MCF 10A (cell line): ENCODE measurements around the gene CETN2. TPM values are rescaled to one million over a fixed set of nuclear protein-coding genes. Genes with fewer than 3 reads are reported as not detected.

Experiments
- BruUV-seq: library from RNA; stranded (reverse); fragments of 400-500 nt; replicated peaks from 2 replicates; lab custom pipeline; 2021; lab: Mats Ljungman, UMichigan
- CTCF ChIA-PET: fragments of 300-600 bp; sonication (Branson Sonifier 250); formaldehyde crosslinking; extraction: SDS; loops from one replicate; lab custom pipeline; 2021; ENCODE audit warnings: antibody characterized with exemption, inconsistent platforms; lab: Yijun Ruan, JAX
- POLR2A ChIA-PET: fragments of 300-600, 350-650 bp; sonication (Branson Sonifier 250); formaldehyde crosslinking; extraction: SDS; loops from one replicate; lab custom pipeline; 2020; ENCODE audit warnings: antibody characterized with exemption, inconsistent platforms; lab: Yijun Ruan, JAX
- DNase-seq: peaks from one replicate; pipeline ENCODE4 v3.0.0-alpha.2; 2018; ENCODE audit not compliant: unreplicated experiment
- H3K27ac Mint-ChIP-seq: one replicate; pipeline ENCODE4 v1.8.0; 2022; ENCODE audit warnings: mild to moderate bottlenecking, low read depth, mixed read lengths; ENCODE audit not compliant: unreplicated experiment
- H3K27me3 Mint-ChIP-seq: one replicate; pipeline ENCODE4 v1.8.0; 2022; ENCODE audit warnings: mixed read lengths; ENCODE audit not compliant: insufficient read depth, unreplicated experiment
- H3K36me3 Mint-ChIP-seq: one replicate; pipeline ENCODE4 v1.8.0; 2022; ENCODE audit warnings: mild to moderate bottlenecking, moderate library complexity, mixed read lengths; ENCODE audit not compliant: insufficient read depth, unreplicated experiment
- H3K4me1 Mint-ChIP-seq: one replicate; pipeline ENCODE4 v1.8.0; 2022; ENCODE audit warnings: mixed read lengths; ENCODE audit not compliant: insufficient read depth, unreplicated experiment
- H3K4me3 Mint-ChIP-seq: one replicate; pipeline ENCODE4 v1.8.0; 2022; ENCODE audit warnings: mild to moderate bottlenecking, moderate library complexity, mixed read lengths; ENCODE audit not compliant: unreplicated experiment
- H3K9me3 Mint-ChIP-seq: one replicate; pipeline ENCODE4 v1.8.0; 2022; ENCODE audit warnings: mixed read lengths; ENCODE audit not compliant: unreplicated experiment
- intact Hi-C: fragments of 100-400 bp; cut with micrococcal nuclease; formaldehyde crosslinking; loops from 2 replicates; pipeline ENCODE4 v1.14.1; 2022
- total RNA-seq: library from RNA; stranded (reverse); gene quantifications from 2 replicates; pipeline ENCODE4 v1.2.3, GENCODE V29; 2022
- TF ChIP-seq, protein P1 (sequence below): fragments of 200-600 bp; IDR thresholded peaks from one replicate; pipeline ENCODE4 v1.8.0; 2022; ENCODE audit warnings: antibody characterized with exemption, mild to moderate bottlenecking; ENCODE audit not compliant: unreplicated experiment

The CETN2 gene
- total RNA-seq, 1 experiment from 2014 or later, result 22.5 TPM

DNA sequence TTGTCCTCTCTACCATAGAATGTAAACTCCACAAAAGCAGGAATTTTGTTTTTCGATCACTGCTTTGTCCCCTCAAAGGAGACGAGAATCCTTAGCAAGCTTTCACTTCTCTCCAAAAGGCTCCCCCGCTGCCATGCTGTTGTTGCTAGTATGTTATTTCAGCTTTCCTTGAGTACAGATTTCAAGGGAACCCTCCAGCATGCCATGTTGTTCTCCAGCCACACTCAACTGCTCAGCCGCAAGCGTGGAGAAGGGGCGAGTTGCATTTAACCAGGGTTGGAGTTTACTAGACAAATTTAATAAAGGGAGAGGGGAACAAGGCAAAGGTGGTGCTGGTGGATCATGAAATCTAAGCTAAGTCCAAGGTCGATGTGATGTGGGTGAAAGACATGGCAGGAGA is 23.4 kb upstream of the CETN2 start:
- Mint-ChIP-seq H3K27me3 (no peaks in the 10 kb centered on the region), H3K27ac (no peak overlapping the region), H3K9me3 (peaks cover 15% of the 10 kb centered on the region), H3K4me3 (no peak overlapping the region), H3K4me1 (no peaks in the 10 kb centered on the region), H3K36me3 (peaks cover 29% of the 10 kb centered on the region)
- no peak for DNase-seq
- CTCF ChIA-PET, result interaction anchor here (1.0 kb wide), 1 partner anchor 71 kb away, joined by 3 read pairs; no protein-coding TSS in a partner anchor
- BruUV-seq, result no TSS peak
- POLR2A ChIA-PET, result no interaction called here
- intact Hi-C loops, result no loop called here
- TF ChIP-seq, protein P1, sequence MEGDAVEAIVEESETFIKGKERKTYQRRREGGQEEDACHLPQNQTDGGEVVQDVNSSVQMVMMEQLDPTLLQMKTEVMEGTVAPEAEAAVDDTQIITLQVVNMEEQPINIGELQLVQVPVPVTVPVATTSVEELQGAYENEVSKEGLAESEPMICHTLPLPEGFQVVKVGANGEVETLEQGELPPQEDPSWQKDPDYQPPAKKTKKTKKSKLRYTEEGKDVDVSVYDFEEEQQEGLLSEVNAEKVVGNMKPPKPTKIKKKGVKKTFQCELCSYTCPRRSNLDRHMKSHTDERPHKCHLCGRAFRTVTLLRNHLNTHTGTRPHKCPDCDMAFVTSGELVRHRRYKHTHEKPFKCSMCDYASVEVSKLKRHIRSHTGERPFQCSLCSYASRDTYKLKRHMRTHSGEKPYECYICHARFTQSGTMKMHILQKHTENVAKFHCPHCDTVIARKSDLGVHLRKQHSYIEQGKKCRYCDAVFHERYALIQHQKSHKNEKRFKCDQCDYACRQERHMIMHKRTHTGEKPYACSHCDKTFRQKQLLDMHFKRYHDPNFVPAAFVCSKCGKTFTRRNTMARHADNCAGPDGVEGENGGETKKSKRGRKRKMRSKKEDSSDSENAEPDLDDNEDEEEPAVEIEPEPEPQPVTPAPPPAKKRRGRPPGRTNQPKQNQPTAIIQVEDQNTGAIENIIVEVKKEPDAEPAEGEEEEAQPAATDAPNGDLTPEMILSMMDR, result no peak

DNA sequence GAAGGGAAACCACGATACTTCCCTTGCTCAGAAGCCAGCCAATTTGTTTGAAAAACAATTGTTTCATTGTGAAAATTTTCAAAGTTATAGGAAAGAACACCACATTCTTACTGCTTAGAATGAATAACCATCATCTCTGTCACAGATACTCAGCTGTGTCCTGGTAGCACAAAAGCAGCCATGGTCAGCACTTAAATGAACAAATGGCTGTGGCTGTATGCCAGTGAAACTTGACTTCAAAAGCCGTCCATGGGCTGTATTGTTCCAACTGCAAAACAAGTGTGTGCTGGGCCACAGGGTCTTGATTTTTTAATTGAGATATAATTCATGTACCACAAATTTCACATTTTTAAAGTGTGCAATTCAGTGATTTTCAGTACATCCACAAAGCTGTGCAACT is 19.9 kb upstream of the CETN2 start:
- peaks cover 39% of the 10 kb centered on the region for H3K36me3 Mint-ChIP-seq
- ChIA-PET POLR2A (no interaction called here), CTCF (no interaction called here)

DNA sequence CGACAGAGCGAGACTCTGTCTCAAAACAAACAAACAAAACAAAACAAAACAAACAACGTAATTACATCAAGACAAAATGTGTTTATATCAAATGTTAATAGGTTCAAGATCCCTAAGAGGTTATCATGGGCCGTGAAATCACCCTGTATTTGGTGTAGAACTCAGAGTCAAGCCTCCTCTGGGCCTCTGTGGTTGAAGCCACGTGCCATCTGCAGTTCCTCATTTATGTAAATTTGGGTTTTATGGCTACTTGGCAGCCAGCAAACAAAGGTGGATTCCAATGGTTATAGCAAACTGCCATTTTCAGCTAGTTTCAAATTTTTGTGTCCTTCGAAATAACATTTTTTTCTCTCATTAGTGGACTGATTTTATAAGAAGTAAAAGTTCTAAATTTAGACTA is 16.7 kb upstream of the CETN2 start:
- H3K27me3 Mint-ChIP-seq, result no peaks in the 10 kb centered on the region
- no TSS peak for BruUV-seq
- ChIA-PET POLR2A (no interaction called here), CTCF (no interaction called here)
- H3K27ac Mint-ChIP-seq, result no peak overlapping the region
- no peak overlapping the region for H3K4me3 Mint-ChIP-seq
- H3K36me3 Mint-ChIP-seq, result peaks cover 29% of the 10 kb centered on the region
- TF ChIP-seq, protein P1, result no peak
- H3K9me3 Mint-ChIP-seq, result peaks cover 7% of the 10 kb centered on the region
- intact Hi-C loops, result no loop called here
- no peaks in the 10 kb centered on the region for H3K4me1 Mint-ChIP-seq
- DNase-seq, result no peak

More for the DNA sequence above, 19.9 kb upstream of the CETN2 start:
- intact Hi-C loops, result no loop called here
- no peak overlapping the region for H3K27ac Mint-ChIP-seq
- peaks cover 11% of the 10 kb centered on the region for H3K9me3 Mint-ChIP-seq
- H3K4me1 Mint-ChIP-seq, result no peaks in the 10 kb centered on the region
- TF ChIP-seq, protein P1, result no peak
- DNase-seq, result no peak
- H3K4me3 Mint-ChIP-seq, result no peak overlapping the region
- BruUV-seq, result no TSS peak
- no peaks in the 10 kb centered on the region for H3K27me3 Mint-ChIP-seq

DNA sequence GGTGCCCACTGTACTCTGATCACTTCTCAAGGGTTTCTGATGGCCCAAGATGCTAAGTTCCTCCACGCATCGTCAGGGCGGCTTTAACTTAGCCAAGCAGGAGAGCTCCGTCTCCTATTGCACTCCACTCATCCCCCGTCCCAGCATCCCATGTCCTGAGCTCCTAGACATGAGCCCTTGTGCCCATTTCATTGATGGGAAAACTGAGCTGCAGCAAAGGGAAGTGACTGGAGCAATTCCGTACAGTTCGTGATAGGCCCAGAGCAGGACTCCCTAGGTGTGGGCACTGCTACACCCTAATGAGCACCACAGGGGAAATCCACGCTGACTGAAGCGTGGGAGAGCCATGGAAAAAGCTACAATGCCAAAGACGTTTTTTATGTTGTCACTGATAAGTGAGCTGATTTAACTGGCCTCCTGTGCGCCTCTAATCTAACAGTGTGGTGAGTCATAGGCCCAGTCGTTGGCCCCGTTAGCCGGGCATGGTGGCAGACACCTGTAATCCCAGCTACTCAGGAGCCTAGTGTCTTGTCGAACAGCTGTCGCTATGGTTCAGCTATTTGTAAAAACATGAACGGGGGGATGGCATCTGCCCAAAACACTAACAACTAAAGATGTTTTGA is 15.2 kb upstream of the CETN2 start:
- TF ChIP-seq, protein P1, result no peak
- no TSS peak for BruUV-seq
- CTCF ChIA-PET, result interaction anchor here (0.5 to 1.1 kb wide), 4 partner anchors 32 to 1435 kb away, joined by 3 to 4 read pairs (median 4); no protein-coding TSS in a partner anchor
- Mint-ChIP-seq H3K4me3 (no peak overlapping the region), H3K27me3 (no peaks in the 10 kb centered on the region), H3K9me3 (no peaks in the 10 kb centered on the region), H3K27ac (no peak overlapping the region), H3K4me1 (no peaks in the 10 kb centered on the region), H3K36me3 (peaks cover 31% of the 10 kb centered on the region)
- DNase-seq, result no peak
- intact Hi-C loops, result no loop called here
- POLR2A ChIA-PET, result no interaction called here
